Activated T-cell treated with anti-CD3 and anti-CD28 coated beads for 1 hour (primary cell): ENCODE results near the gene PTPN2.
"Not testable (repeated sequence)": the region's sequence is repeated elsewhere in the genome, so short reads cannot be mapped to it uniquely, and the experiment has no call there.

ENCODE experiments used
- DNase-seq: peaks from one replicate; pipeline ENCODE4 v3.0.0-alpha.2; 2020; ENCODE audit warnings: low read depth

Gene PTPN2

GRCh38 chr18:12825230-12825629 is 58.8 kb downstream of the PTPN2 start:
- DNase-seq, result no peak

GRCh38 chr18:12823892-12824291 is 60.1 kb downstream of the PTPN2 start:
- no peak for DNase-seq

DNA sequence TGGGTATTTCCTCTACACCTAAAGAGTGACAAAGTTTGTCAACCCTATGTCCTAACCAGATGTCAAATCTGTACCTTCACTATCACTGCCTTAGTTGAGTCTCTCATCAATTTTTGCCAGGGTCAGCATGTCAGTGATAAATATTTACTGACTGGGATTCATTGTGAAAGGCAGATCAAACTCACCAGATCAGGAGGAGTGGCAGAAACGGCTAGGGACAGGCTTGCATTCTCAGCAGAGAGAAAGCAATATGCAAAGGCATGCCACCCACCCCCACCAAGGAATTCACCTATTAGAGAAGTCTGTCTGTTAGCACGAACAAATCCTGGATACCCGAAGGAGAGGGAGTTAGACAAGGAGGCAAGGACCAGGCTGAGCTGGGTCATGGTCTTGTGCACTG is 62.6 kb downstream of the PTPN2 start:
- no peak for DNase-seq

GRCh38 chr18:12820506-12820905 is 63.5 kb downstream of the PTPN2 start:
- DNase-seq, result no peak

- DNase-seq, result no peak
These were observed 64.2 kb downstream of the PTPN2 start for GRCh38 chr18:12819841-12820240.

DNA sequence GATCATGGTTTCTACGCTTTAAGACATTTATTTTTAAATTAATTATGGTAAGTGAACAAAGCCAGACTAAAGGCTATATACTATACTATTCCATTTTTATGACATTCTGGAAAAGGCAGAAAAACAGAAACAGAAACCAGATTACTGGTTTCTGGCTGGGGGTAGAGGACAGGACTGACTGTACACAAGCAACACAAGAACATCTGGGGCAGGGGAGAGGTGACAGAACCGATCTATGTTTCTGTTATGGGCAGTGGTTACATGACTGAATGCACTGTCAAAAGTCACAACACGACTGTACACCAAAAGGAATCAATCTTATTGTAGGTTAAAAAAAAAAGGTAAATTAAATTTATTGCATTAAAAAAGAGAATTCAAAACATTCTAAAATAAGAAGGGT is 64.7 kb downstream of the PTPN2 start:
- DNase-seq, result no peak

DNA sequence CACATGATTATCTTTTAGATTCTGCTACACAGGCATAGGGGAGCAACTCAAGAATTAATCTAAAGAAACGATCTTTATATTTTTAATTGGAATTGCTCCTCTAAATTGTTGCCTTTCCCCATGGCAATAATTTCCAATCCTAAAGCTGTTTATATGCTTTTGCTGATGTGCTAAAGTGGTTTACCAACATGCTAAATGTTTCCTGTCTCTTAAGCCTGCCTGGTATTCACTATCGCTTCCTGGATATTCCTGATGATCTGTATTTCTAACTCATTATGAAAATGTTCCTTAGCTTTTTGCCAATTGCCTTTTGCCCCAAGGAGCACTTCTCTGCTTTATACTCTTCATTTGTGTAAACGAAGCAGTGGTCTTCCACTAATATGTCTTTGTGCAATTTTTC is 65.8 kb downstream of the PTPN2 start:
- DNase-seq, result no peak

DNA sequence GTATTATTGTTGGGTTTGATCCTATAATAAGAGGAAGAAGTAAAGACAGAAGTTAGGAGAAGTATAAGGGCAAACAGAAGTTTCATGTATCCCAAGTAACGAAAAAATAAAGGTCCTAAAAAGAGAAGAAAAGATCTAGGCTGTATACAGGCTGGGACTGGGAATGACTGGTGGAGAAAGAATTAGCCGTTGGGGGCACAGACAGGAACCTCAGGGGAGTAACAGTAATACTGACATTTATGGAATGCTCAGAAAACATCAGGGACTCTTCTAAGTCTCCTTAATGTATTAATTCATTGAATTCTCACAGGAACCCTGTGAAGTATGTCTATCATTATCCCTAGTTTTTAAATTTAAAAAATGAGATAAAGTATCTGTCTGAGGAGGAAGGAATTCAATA is 67.6 kb downstream of the PTPN2 start:
- no peak for DNase-seq

- no peak for DNase-seq
These were observed 72.7 kb downstream of the PTPN2 start for GRCh38 chr18:12811191-12811950.

DNA sequence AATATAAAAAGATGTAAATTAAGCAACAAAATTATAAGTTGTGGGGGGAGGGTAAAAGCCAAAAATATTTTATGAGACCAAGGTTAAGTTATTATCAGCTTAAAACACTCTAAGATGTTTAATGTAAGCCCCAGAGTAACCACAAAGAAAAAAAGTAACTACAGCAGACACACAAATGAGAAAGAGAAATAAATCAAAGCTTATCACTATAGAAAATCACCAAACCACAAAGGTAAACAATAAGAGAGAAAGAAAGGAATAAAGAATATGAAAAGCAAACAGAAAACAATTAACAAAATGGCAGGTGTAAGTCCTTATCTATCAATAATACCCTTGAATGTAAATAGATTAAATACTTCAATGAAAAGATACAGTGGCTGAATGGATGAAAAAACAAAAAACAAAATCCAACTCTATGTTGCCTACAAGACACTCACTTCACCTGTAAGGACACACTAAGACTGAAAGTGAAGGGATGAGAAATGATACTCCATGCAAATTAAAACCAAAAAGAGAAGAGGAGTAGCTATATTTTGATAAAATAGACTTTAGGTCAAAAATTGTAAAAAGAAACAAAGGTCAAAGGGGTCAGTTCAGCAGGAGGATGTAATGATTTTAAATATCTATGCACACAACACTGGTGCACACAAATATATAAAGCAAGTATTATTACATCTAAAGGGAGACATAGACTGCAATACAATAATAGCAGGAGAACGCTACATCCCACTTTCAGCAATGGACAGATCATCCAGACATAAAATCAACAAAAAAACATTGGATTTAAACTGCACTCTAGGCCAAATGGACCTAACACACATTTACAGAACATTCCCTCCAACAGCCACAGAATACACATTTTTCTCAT is 80.7 kb downstream of the PTPN2 start:
- no peak for DNase-seq

GRCh38 chr18:12802538-12802937 is 81.5 kb downstream of the PTPN2 start:
- no peak for DNase-seq

- DNase-seq, result no peak
These were observed 87.6 kb downstream of the PTPN2 start for GRCh38 chr18:12796448-12796847.

DNA sequence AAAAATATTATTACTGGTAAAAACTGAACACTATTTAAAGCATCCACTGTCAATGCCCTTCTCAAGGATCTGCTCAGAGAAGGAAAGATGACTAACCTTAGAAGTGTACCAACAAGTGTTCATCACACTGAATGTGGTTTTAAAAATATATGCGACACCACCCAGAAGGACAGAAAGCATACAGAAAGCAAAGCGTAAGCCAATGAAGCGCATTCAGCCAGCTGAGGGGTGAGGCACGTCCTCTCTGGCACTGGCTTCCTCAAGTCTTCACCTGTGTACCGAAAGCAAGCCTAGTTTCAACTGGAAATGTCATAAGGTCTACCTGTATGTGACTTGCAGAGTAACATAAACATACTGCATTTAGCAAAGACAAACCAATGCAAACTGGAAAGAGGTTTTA is 92.4 kb downstream of the PTPN2 start:
- no peak for DNase-seq

DNA sequence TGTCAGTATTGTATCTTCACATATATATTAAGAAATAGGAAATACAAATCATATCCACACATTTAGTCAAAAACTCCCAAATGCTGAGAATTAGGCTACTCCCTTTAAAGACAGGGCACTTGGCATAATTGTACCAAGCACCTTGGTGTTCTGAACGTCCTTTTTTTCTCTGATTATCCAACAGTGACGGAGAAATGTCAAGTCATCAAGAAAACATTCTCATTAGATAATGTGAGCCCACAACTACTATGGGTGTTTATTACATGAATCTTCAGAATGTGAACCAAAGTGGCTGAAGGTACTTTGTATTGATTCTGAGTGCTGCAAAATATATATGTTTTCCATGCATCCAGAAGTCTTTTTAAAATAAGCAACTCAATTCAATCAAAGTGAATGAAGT is 97.4 kb downstream of the PTPN2 start:
- DNase-seq, result no peak

DNA sequence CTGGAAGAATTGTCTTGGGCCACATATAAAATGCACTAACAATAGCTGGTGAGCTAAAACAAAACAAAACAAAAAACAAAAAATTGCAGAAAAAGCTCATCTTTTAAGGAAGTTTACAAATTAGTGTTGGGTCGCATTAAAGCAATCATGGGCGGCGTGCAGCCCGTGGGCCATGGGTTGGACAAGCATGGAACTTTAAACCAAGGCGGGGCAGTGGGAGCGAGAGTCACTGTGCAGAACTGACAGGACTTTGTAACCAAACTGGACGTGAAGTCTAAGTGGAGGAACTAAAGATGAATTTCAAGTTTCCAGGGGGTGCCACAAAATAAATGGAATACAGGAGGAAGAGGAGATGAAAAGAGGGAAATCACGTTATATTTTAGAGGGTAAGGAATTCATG is 100.5 kb downstream of the PTPN2 start:
- DNase-seq, result no peak

DNA sequence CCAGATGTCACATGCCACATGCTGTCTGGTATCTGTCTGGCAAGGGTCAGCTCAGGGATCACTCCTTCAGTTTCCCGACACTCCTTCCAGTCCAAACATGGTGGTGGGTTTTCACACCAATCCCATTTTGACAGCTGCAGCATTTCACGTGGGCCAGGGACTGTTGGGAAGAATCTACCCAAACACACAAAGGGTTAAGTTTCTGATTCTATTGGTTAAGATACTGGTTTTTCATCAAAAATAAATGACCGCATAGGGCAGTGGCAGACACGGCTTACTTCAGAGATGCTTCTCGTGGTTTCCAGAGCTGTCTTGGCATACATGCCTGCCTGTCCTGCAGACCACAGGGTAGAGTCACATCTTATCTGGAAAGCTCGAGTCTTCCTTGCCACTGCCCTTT is 101.5 kb downstream of the PTPN2 start:
- DNase-seq, result no peak

GRCh38 chr18:12779456-12779855 is 104.6 kb downstream of the PTPN2 start:
- no peak for DNase-seq

DNA sequence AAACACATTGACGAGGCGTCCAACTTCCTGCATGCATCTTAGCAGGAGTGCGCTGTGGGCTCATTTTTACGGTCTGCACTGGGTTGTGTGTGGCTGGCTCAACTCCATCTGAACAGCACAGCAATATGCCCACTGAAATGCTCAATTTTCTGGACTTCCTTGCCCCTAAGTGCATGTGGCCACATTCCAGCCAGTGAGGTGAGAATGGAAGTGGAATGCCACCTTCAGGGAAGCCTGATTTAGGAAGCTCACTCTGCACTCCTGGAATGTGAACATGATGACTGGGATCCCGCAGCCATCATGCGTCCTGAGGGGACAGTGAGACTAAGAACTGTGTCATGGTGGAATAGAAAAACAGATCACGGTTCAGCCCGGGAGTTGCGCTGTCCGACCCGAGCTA is 105.0 kb downstream of the PTPN2 start:
- DNase-seq, result no peak

DNA sequence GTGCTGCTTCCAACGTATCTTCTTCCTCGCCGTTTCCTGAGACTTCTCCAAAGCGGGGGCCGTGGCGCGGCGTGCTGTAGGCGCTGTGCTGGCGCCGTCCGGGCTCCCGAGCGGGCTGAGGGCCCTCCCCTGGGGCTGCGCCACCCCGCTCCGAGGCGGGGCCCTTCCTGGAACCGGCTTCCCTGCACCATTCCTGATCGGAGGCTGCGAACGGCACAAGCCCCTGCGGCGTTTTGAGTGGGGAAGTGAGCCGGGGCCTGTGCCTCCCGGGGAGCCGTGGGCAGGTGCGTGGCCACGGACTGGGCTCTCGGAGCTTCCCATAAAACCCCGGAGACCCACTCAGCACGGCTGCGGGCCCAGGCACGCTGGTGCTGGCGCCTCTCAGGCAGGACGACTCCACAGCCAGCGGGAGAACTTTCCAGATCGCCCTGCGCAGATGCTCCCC is 106.5 kb downstream of the PTPN2 start:
- DNase-seq, result no peak

DNA sequence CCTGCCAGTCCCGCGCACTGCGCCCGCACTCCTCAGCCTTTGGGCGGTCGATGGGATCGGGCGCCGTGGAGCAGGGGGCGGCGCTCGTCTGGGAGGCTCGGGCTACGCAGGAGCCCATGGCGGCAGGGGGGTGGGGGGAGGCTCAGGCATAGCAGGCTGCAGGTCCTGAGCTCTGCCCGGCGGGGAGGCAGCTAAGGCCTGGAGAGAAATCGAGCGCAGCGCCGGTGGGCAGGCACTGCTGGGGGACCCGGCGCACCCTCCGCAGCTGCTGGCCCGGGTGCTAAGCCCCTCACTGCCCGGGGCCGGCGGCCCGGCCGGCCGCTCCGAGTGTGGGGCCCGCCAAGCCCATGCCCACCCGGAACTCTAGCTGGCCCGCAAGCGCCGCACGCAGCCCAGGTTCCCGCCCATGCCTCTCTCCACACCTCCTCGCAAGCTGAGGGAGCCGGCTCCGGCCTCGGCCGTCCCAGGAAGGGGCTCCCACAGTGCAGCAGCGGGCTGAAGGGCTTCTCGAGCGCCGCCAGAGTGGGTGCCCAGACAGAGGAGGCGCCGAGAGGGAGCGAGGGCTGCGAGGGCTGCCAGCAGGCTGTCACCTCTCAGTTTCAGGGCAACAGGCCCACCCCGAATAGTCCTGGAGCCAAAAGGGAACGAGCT is 107.1 kb downstream of the PTPN2 start:
- no peak for DNase-seq

DNA sequence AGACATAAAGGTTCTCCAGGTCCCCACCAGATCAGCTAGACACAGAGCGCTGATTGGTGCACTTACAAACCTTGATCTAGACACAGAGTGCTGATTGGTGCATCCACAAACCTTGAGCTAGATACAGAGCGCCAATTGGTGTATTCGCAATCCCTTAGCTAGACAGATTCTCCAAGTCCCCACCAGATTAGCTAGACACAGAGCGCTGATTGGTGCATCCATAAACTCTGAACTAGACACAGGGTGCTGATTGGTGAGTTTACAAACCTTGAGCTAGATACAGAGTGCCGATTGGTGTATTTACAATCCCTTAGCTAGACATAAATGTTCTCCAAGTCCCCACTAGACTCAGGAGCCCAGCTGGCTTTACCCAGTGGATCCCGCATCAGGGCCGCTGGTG is 107.6 kb downstream of the PTPN2 start:
- DNase-seq, result not testable (repeated sequence)

DNA sequence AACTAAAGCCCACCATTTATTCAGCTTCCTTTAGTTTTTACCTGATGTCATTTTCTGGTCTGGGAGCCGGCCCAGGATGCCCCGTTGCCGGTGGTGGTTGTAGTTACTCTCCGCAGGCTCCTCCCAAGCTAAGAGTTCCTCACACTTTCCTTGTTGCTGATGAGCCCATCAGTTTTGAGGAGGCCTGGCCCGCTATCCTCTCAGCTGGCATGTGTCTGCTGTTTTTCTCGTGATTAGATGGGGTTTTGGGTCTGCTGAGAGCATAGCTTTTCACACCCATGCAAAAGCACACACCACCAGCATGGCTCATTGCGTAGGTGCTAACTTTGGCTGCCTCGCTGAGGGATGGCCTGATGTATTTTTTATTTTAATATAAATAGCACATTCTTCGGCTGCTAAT is 109.1 kb downstream of the PTPN2 start:
- no peak for DNase-seq

DNA sequence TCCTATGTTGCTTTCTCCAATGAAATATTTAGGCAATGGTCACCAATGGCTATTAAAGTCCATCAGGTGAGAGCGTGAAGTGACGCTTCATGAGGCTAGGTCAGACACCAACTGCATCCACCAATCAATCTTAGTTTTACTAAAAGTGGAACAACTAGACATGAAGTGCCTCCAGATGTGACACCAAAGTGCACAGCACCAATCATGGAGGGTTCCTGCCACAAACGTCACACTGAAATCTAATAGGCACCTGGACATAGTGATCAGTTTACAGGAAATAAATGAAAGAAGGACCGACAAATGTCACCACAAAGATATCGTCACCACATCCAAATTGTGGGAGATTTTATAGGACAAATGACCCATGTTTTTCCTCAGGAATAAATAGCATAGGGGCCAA is 110.7 kb downstream of the PTPN2 start:
- no peak for DNase-seq
